Measurements from ENCODE around the gene SLC26A1. TPM values are rescaled to one million over a fixed set of nuclear protein-coding genes. Genes with fewer than 3 reads are reported as not detected.

The SLC26A1 gene
- total RNA-seq, 4 donors from 2014 or later = 0.16 TPM; not detected in 3

- Histone ChIP-seq H3K27me3 (no peaks in the 10 kb centered on the region), H3K36me3 (no peaks in the 10 kb centered on the region), H3K9me3 (no peaks in the 10 kb centered on the region), H3K4me1 (no peaks in the 10 kb centered on the region), H3K4me3 (no peak overlapping the region), H3K27ac (no peak overlapping the region)
- DNase-seq (no peak), ATAC-seq (no peak)
- TF ChIP-seq CTCF (IDR thresholded peaks at IDR 0.05 in 4 of 5, conservative IDR thresholded peaks at IDR 0.05 in 1 of 5) = no peak
- no peak for TF ChIP-seq POLR2A (IDR thresholded peaks at IDR 0.05)
- in situ Hi-C loops (cut with MboI; ENCODE audit: low sequenced_read_pairs in 4 of 4) (no loop called here), intact Hi-C loops (cut with DNase I; ENCODE audit: low total_unique reads) (loop anchor here (10.0 kb wide), 1 partner anchor 985 kb away; the partner anchor contains the start of gene NELFA)
Measured at GRCh38 chr4:1019320-1019719, 26.1 kb upstream of the SLC26A1 start.

DNA sequence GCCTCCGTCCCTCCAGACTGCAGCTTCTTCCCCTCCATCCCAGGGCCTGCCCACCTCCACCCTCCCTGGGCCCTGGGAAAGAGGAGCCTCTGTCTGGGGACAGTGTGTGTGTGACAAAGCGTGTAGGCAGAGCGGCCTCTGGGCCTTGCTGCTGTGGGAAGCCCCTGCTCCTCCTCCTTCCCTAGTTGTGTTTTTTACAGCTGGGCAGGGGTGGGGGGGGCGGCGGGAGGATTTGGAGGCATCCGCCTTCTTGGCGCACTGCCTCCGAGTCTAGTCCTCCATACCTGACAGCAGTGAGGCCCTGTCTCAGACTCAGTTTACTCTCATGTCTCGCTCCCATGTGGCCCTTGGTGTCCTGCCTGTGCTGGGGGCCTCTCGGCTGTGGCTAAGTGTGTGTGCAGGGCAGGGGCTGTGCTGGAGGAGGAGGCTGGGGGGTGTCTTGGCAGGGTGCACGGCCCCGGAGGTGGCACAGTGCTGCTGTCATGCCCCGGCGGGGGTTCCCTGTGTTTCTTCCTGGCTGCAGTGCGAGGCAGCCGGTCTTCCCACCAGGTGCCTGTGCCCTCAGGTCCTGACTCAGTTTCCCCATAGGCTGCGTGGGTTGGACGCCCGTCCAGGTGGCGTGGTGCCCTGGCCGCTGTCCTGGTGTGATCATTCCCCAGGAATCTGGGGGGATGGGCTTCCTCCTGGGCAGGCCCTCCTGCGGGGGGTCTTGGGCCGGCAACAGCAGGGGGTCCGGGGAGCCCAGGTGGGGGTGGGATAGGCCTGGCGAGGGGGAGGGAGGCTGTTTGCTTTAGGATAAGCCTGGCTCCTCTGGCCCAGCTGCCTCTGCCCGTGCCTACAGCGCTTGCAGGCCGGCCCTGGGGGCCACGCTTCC lies 25.2 kb upstream of the SLC26A1 start:
- DNase-seq (no peak), ATAC-seq (no peak)
- in situ Hi-C loops (cut with MboI; ENCODE audit: low sequenced_read_pairs in 4 of 4) = no loop called here
- H3K27me3 ChIP-seq = no peaks in the 10 kb centered on the region
- TF ChIP-seq CTCF (IDR thresholded peaks at IDR 0.05 in 4 of 5, conservative IDR thresholded peaks at IDR 0.05 in 1 of 5) = no peak
- no peak for TF ChIP-seq POLR2A (IDR thresholded peaks at IDR 0.05)
- no peaks in the 10 kb centered on the region for H3K4me1 ChIP-seq
- no peaks in the 10 kb centered on the region for H3K36me3 ChIP-seq
- intact Hi-C loops (cut with DNase I; ENCODE audit: low total_unique reads) = loop anchor here (10.0 kb wide), 1 partner anchor 986 kb away; the partner anchor contains the start of gene NELFA
- no peak overlapping the region for H3K27ac ChIP-seq
- H3K4me3 ChIP-seq = no peak overlapping the region
- no peaks in the 10 kb centered on the region for H3K9me3 ChIP-seq

- H3K4me1 ChIP-seq = no peaks in the 10 kb centered on the region
- intact Hi-C loops (cut with DNase I; ENCODE audit: low total_unique reads) (loop anchor here (10.0 kb wide), 1 partner anchor 987 kb away; the partner anchor contains the start of gene NELFA), in situ Hi-C loops (cut with MboI; ENCODE audit: low sequenced_read_pairs in 4 of 4) (no loop called here)
- H3K36me3 ChIP-seq = no peaks in the 10 kb centered on the region
- no peak overlapping the region for H3K4me3 ChIP-seq
- no peaks in the 10 kb centered on the region for H3K27me3 ChIP-seq
- no peaks in the 10 kb centered on the region for H3K9me3 ChIP-seq
- TF ChIP-seq POLR2A (IDR thresholded peaks at IDR 0.05) (no peak), CTCF (IDR thresholded peaks at IDR 0.05 in 4 of 5, conservative IDR thresholded peaks at IDR 0.05 in 1 of 5) (no peak)
- ATAC-seq (no peak), DNase-seq (no peak)
- H3K27ac ChIP-seq = no peak overlapping the region
Measured at GRCh38 chr4:1017706-1018105, 24.5 kb upstream of the SLC26A1 start.

DNA sequence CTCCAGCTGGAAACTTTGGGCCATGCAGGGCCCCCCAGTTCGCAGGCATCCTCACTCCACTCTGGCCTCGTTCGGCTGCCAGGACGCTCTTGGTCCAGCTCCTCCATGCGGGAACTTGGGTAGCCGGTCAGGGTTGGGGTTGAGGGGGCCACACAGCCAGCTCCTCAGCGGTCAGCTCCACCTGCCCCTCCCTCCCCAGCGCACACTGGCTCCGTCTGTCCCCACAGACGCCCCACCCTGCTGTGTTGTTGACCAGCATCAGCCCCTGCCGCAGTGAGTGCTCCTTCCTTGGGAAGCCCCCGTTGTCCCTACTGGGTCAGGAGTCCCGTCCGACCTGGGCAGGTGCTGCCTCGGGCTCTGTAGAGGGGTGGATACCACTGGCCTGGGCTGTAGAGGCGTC lies 24.0 kb upstream of the SLC26A1 start:
- TF ChIP-seq CTCF (IDR thresholded peaks at IDR 0.05 in 4 of 5, conservative IDR thresholded peaks at IDR 0.05 in 1 of 5) (no peak), POLR2A (IDR thresholded peaks at IDR 0.05) (no peak)
- H3K27ac ChIP-seq = no peak overlapping the region
- no peaks in the 10 kb centered on the region for H3K27me3 ChIP-seq
- in situ Hi-C loops (cut with MboI; ENCODE audit: low sequenced_read_pairs in 4 of 4) (no loop called here), intact Hi-C loops (cut with DNase I; ENCODE audit: low total_unique reads) (loop anchor here (10.0 kb wide), 1 partner anchor 988 kb away; the partner anchor contains the start of gene NELFA)
- ATAC-seq = no peak
- no peaks in the 10 kb centered on the region for H3K9me3 ChIP-seq
- H3K36me3 ChIP-seq = no peaks in the 10 kb centered on the region
- DNase-seq = no peak
- H3K4me1 ChIP-seq = no peaks in the 10 kb centered on the region
- H3K4me3 ChIP-seq = no peak overlapping the region

Data from gastrocnemius medialis (tissue), 4 donors.